Activated CD4-positive, CD25-positive, alpha-beta regulatory T cell (primary cell): ENCODE measurements around the gene SIX3.

Experiments used
- DNase-seq, 4 experiments: peaks; one replicate each; lab custom pipeline; 2025; lab: John Stamatoyannopoulos, UW

The SIX3 gene

GRCh38 chr2:44943693-44944101 lies 2.2 kb downstream of the SIX3 start:
- DNase-seq = no peak

GRCh38 chr2:44944102-44944951 lies 2.8 kb downstream of the SIX3 start:
- no peak for DNase-seq

GRCh38 chr2:44944952-44945612 lies 3.6 kb downstream of the SIX3 start:
- no peak for DNase-seq

GRCh38 chr2:44945676-44946371 lies 4.3 kb downstream of the SIX3 start:
- no peak for DNase-seq

- no peak for DNase-seq
These were observed 5.0 kb downstream of the SIX3 start for GRCh38 chr2:44946372-44947027.

GRCh38 chr2:44947028-44947375 lies 5.5 kb downstream of the SIX3 start:
- no peak for DNase-seq

GRCh38 chr2:44948565-44949328 lies 7.2 kb downstream of the SIX3 start:
- DNase-seq = no peak

GRCh38 chr2:44949329-44950151 lies 8.0 kb downstream of the SIX3 start:
- no peak for DNase-seq

GRCh38 chr2:44950646-44951045 lies 9.1 kb downstream of the SIX3 start:
- DNase-seq = no peak

- DNase-seq = no peak
These were observed 9.6 kb downstream of the SIX3 start for GRCh38 chr2:44951124-44951523.

- DNase-seq = no peak
These were observed 10.2 kb downstream of the SIX3 start for GRCh38 chr2:44951714-44952113.

- no peak for DNase-seq
These were observed 10.8 kb downstream of the SIX3 start for GRCh38 chr2:44952143-44952805.

- no peak for DNase-seq
These were observed 11.4 kb downstream of the SIX3 start for GRCh38 chr2:44952806-44953498.

GRCh38 chr2:44953499-44953883 lies 12.0 kb downstream of the SIX3 start:
- no peak for DNase-seq

GRCh38 chr2:44954447-44954888 lies 13.0 kb downstream of the SIX3 start:
- no peak for DNase-seq

GRCh38 chr2:44954889-44955592 lies 13.5 kb downstream of the SIX3 start:
- DNase-seq = no peak

GRCh38 chr2:44955593-44956392 lies 14.3 kb downstream of the SIX3 start:
- DNase-seq = peak; percentile 42 to 69 (median 58)

GRCh38 chr2:44956843-44957242 lies 15.3 kb downstream of the SIX3 start:
- no peak for DNase-seq
